PC-3 (cell line): Measurements from ENCODE around the gene ZNF746. TPM values are rescaled to one million over a fixed set of nuclear protein-coding genes. Genes with fewer than 3 reads are reported as not detected.

Source experiments
- ATAC-seq: fragments of 200-7000 bp; cut with Tn5 transposase; 2 replicates; pipeline ENCODE4 v1.9.1; 2020; ENCODE audit warnings: mild to moderate bottlenecking, moderate library complexity
- BruUV-seq: library from RNA; stranded (reverse); fragments of 400-500 nt; replicated peaks from 2 replicates; lab custom pipeline; 2021; lab: Mats Ljungman, UMichigan
- CTCF ChIA-PET: fragments of 300-600 bp; sonication (Branson Sonifier 250); formaldehyde crosslinking; loops from one replicate; lab custom pipeline; 2022; ENCODE audit warnings: antibody characterized with exemption; lab: Charles Lee
- POLR2A ChIA-PET: fragments of 300-600 bp; sonication (Branson Sonifier 250); formaldehyde crosslinking; loops from one replicate; lab custom pipeline; 2022; ENCODE audit warnings: antibody characterized with exemption; ENCODE audit not compliant: unreplicated experiment; lab: Charles Lee
- DNase-seq: peaks from one replicate; pipeline ENCODE4 v3.0.0-alpha.2; 2015
- H2AFZ ChIP-seq: fragments of 300-600 bp; sonication (generic); 2 replicates; pipeline ENCODE4 v1.6.0; 2016; ENCODE audit warnings: antibody characterized with exemption, low read length
- H3F3A ChIP-seq: fragments of 300-600 bp; sonication (generic); one replicate; pipeline ENCODE4 v1.6.0; 2017; ENCODE audit warnings: antibody characterized with exemption, low read length, control low read depth, mild to moderate bottlenecking; ENCODE audit not compliant: unreplicated experiment
- H3K27ac ChIP-seq: fragments of 300-600 bp; sonication (generic); 2 replicates; pipeline ENCODE4 v1.5.1; 2016; ENCODE audit warnings: mild to moderate bottlenecking, low read length
- H3K27me3 ChIP-seq: fragments of 300-600 bp; sonication (generic); 2 replicates; pipeline ENCODE4 v1.6.1; 2016; ENCODE audit warnings: low read length, mixed read lengths
- H3K36me3 ChIP-seq: fragments of 300-600 bp; sonication (generic); 2 replicates; pipeline ENCODE4 v1.6.1; 2016; ENCODE audit warnings: low read depth, mixed run types, low read length, mixed read lengths
- H3K4me1 ChIP-seq: fragments of 300-600 bp; sonication (generic); 2 replicates; pipeline ENCODE4 v1.5.1; 2016; ENCODE audit warnings: low read length; ENCODE audit not compliant: insufficient read depth
- H3K4me2 ChIP-seq: fragments of 300-600 bp; sonication (generic); 2 replicates; pipeline ENCODE4 v1.6.0; 2016; ENCODE audit warnings: low read length
- H3K4me3 ChIP-seq: fragments of 300-600 bp; sonication (generic); 2 replicates; pipeline ENCODE4 v1.5.1; 2016; ENCODE audit warnings: mild to moderate bottlenecking, low read length, mixed read lengths
- H3K79me2 ChIP-seq: fragments of 300-600 bp; sonication (generic); 2 replicates; pipeline ENCODE4 v1.6.1; 2017; ENCODE audit warnings: low read length, mixed read lengths
- H3K9ac ChIP-seq: fragments of 300-600 bp; sonication (generic); 2 replicates; pipeline ENCODE4 v1.6.0; 2016; ENCODE audit warnings: mild to moderate bottlenecking, low read length
- H3K9me2 ChIP-seq: fragments of 300-600 bp; sonication (generic); replicated peaks from 2 replicates; pipeline ENCODE4 v1.6.1; 2016; ENCODE audit warnings: mixed run types, low read length, mixed read lengths
- H3K9me3 ChIP-seq: fragments of 300-600 bp; sonication (generic); 2 replicates; pipeline ENCODE4 v1.6.1; 2016; ENCODE audit warnings: low read length, mixed read lengths
- H4K20me1 ChIP-seq: fragments of 300-600 bp; sonication (generic); 2 replicates; pipeline ENCODE4 v1.6.1; 2016; ENCODE audit warnings: low read length, mixed read lengths
- CTCF ChIP-seq: fragments of 300-600 bp; sonication (generic); conservative IDR thresholded peaks from 2 replicates; pipeline ENCODE4 v1.5.1; 2017; ENCODE audit warnings: antibody characterized with exemption, low read depth, mild to moderate bottlenecking, low read length
- EZH2 ChIP-seq: fragments of 300-600 bp; sonication (generic); IDR thresholded peaks from one replicate; pipeline ENCODE4 v1.6.1; 2017; ENCODE audit warnings: antibody characterized with exemption, mild to moderate bottlenecking, low read length; ENCODE audit not compliant: unreplicated experiment
- EZH2phosphoT487 ChIP-seq: fragments of 300-600 bp; sonication (generic); IDR thresholded peaks from 2 replicates; pipeline ENCODE4 v1.6.1; 2018; ENCODE audit warnings: mild to moderate bottlenecking, antibody characterized with exemption, low read length, borderline replicate concordance
- intact Hi-C: fragments of 100-400 bp; cut with micrococcal nuclease; formaldehyde crosslinking; loops from 2 replicates; pipeline ENCODE4 v1.9.0; 2023
- total RNA-seq: library from RNA; depleted of rRNA; stranded (reverse); fragments of >200 nt; gene quantifications from 2 replicates; pipeline ENCODE4 v1.2.3, GENCODE V29; 2014

ZNF746 gene
- total RNA-seq, 1 experiment from 2014 or later: 19.6 TPM

- ATAC-seq: no peak
- Histone ChIP-seq H3K27me3 (no peaks in the 10 kb centered on the region), H3K36me3 (peaks cover 6% of the 10 kb centered on the region), H3K4me1 (no peaks in the 10 kb centered on the region), H3K4me2 (no peak overlapping the region), H2AFZ (no peak overlapping the region), H3K4me3 (no peak overlapping the region), H3K27ac (no peak overlapping the region), H3K9ac (no peak overlapping the region), H3K9me3 (no peaks in the 10 kb centered on the region), H3K9me2 (no peaks in the 10 kb centered on the region), H3F3A (no peaks in the 10 kb centered on the region), H4K20me1 (no peaks in the 10 kb centered on the region), H3K79me2 (no peaks in the 10 kb centered on the region)
- POLR2A ChIA-PET: no interaction called here
- DNase-seq: no peak
- BruUV-seq: no TSS peak
- no peak for TF ChIP-seq CTCF
- TF ChIP-seq EZH2phosphoT487: no peak
- TF ChIP-seq EZH2: no peak
- CTCF ChIA-PET: no interaction called here
- intact Hi-C loops: no loop called here
These were observed 54.1 kb downstream of the ZNF746 start for GRCh38 chr7:149443523-149443922.

GRCh38 chr7:149442924-149443323, 54.7 kb downstream of the ZNF746 start:
- Histone ChIP-seq H3K36me3 (peaks cover 6% of the 10 kb centered on the region), H3F3A (no peaks in the 10 kb centered on the region), H3K9ac (no peak overlapping the region), H3K27me3 (no peaks in the 10 kb centered on the region), H3K4me2 (no peak overlapping the region), H2AFZ (no peak overlapping the region), H3K9me2 (no peaks in the 10 kb centered on the region), H3K27ac (no peak overlapping the region), H3K79me2 (no peaks in the 10 kb centered on the region), H4K20me1 (no peaks in the 10 kb centered on the region), H3K4me1 (no peaks in the 10 kb centered on the region), H3K4me3 (no peak overlapping the region), H3K9me3 (no peaks in the 10 kb centered on the region)
- TF ChIP-seq EZH2 (no peak), EZH2phosphoT487 (no peak), CTCF (no peak)
- no peak for DNase-seq
- intact Hi-C loops: no loop called here
- CTCF ChIA-PET: no interaction called here
- no TSS peak for BruUV-seq
- POLR2A ChIA-PET: no interaction called here
- ATAC-seq: no peak

- Histone ChIP-seq H3K79me2 (no peaks in the 10 kb centered on the region), H3F3A (peaks cover 4% of the 10 kb centered on the region), H2AFZ (no peak overlapping the region), H3K4me3 (no peak overlapping the region), H3K27me3 (no peaks in the 10 kb centered on the region), H3K4me2 (no peak overlapping the region), H3K9me3 (no peaks in the 10 kb centered on the region), H3K9ac (no peak overlapping the region), H3K36me3 (peaks cover 13% of the 10 kb centered on the region), H3K9me2 (no peaks in the 10 kb centered on the region), H3K4me1 (no peaks in the 10 kb centered on the region), H4K20me1 (no peaks in the 10 kb centered on the region), H3K27ac (no peak overlapping the region)
- TF ChIP-seq EZH2phosphoT487 (no peak), EZH2 (no peak), CTCF (no peak)
- intact Hi-C loops: no loop called here
- no peak for ATAC-seq
- ChIA-PET CTCF (no interaction called here), POLR2A (no interaction called here)
- no TSS peak for BruUV-seq
- DNase-seq: no peak
These were observed 57.4 kb downstream of the ZNF746 start for GRCh38 chr7:149440222-149440621.
